Endothelial cell of umbilical vein (primary cell): ENCODE results near the gene METRN.

ENCODE experiments used
- CTCF ChIP-seq, 2 donors: IDR thresholded peaks; 1 replicate in 1 of 2; 2 replicates in 1 of 2; pipeline ENCODE4 v1.5.1; 2011; ENCODE audit warnings: low read length in 2 of 2, mild to moderate bottlenecking in 2 of 2, moderate library complexity in 2 of 2, control low read depth in 1 of 2, inconsistent platforms in 1 of 2, low read depth in 1 of 2; ENCODE audit not compliant: insufficient read depth in 1 of 2; ENCODE audit errors: extremely low read depth in 1 of 2
- EZH2 ChIP-seq: IDR thresholded peaks from 2 replicates; pipeline ENCODE4 v1.6.1; 2012; ENCODE audit warnings: borderline replicate concordance, low read depth, mild to moderate bottlenecking, moderate library complexity, low read length, inconsistent platforms; ENCODE audit not compliant: severe bottlenecking
- FOS ChIP-seq: IDR thresholded peaks from 2 replicates; pipeline ENCODE4 v1.6.1; 2011; ENCODE audit warnings: mild to moderate bottlenecking, low read length, moderate library complexity, borderline replicate concordance; ENCODE audit not compliant: insufficient read depth
- MAX ChIP-seq: IDR thresholded peaks from 2 replicates; pipeline ENCODE4 v1.6.1; 2011; ENCODE audit not compliant: insufficient read depth, insufficient read length
- MYC ChIP-seq: IDR thresholded peaks from one replicate; pipeline ENCODE4 v1.6.1; 2011; ENCODE audit warnings: mild to moderate bottlenecking, low read depth, low read length
- POLR2A ChIP-seq: IDR thresholded peaks from 2 replicates; pipeline ENCODE4 v1.6.1; 2012; ENCODE audit warnings: low read depth, mild to moderate bottlenecking, control low read depth, low read length
- POLR2AphosphoS5 ChIP-seq: IDR thresholded peaks from 2 replicates; pipeline ENCODE4 v1.6.1; 2012; ENCODE audit warnings: low read depth, mild to moderate bottlenecking, control low read depth, low read length, moderate library complexity; ENCODE audit not compliant: insufficient read depth

GRCh38 chr16:764848-765487, 50.0 kb downstream of the METRN start:
- TF ChIP-seq POLR2A (no peak), MAX (no peak), POLR2AphosphoS5 (no peak), CTCF (IDR thresholded peaks at IDR 0.05; ENCODE audit: extremely low read depth in 1 of 2, insufficient read depth in 1 of 2, low read depth in 1 of 2, low read length in 2 of 2) (no peak), EZH2 (no peak), MYC (no peak), FOS (no peak)
